Testis (tissue), 2 donors: ENCODE measurements around the gene TFF1.

ENCODE experiments used
- POLR2A ChIP-seq: fragments of 450-650 bp; IDR thresholded peaks from one replicate; pipeline ENCODE4 v1.6.1; 2017; ENCODE audit warnings: antibody characterized with exemption, mild to moderate bottlenecking, moderate library complexity
- TF ChIP-seq, protein P1 (sequence below), 3 experiments: fragments of 450-650 bp in 2 of 3; fragments of 200-600 bp in 1 of 3; sonication (generic) in 1 of 3; IDR thresholded peaks; one replicate each; pipeline ENCODE4 v1.5.1; 2016 to 2019; ENCODE audit warnings: antibody characterized with exemption in 3 of 3, mild to moderate bottlenecking in 2 of 3, moderate library complexity in 1 of 3

- TF ChIP-seq, protein P1, sequence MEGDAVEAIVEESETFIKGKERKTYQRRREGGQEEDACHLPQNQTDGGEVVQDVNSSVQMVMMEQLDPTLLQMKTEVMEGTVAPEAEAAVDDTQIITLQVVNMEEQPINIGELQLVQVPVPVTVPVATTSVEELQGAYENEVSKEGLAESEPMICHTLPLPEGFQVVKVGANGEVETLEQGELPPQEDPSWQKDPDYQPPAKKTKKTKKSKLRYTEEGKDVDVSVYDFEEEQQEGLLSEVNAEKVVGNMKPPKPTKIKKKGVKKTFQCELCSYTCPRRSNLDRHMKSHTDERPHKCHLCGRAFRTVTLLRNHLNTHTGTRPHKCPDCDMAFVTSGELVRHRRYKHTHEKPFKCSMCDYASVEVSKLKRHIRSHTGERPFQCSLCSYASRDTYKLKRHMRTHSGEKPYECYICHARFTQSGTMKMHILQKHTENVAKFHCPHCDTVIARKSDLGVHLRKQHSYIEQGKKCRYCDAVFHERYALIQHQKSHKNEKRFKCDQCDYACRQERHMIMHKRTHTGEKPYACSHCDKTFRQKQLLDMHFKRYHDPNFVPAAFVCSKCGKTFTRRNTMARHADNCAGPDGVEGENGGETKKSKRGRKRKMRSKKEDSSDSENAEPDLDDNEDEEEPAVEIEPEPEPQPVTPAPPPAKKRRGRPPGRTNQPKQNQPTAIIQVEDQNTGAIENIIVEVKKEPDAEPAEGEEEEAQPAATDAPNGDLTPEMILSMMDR (IDR thresholded peaks at IDR 0.05) = no peak
- TF ChIP-seq POLR2A = no peak
These were observed 9.6 kb upstream of the TFF1 start for GRCh38 chr21:42375966-42376337.
